Left ventricle myocardium superior (tissue), 1 donor: ENCODE results near the gene CCL23. TPM values are rescaled to one million over a fixed set of nuclear protein-coding genes. Genes with fewer than 3 reads are reported as not detected.

ENCODE experiments used
- ATAC-seq: fragments of 200-7000 bp; cut with Tn5 transposase; one replicate; pipeline ENCODE4 v1.9.1; 2020; ENCODE audit warnings: mild to moderate bottlenecking, moderate library complexity
- DNase-seq: peaks from one replicate; pipeline ENCODE4 v3.0.0-alpha.2; 2020
- intact Hi-C: fragments of 100-400 bp; cut with micrococcal nuclease; formaldehyde crosslinking; loops from one replicate; pipeline ENCODE4 v1.11.0; 2022
- total RNA-seq: library from RNA; stranded (reverse); fragmentation: NEBNext Ultra II Directional; extraction: Animal tissue kit (Norgen Biotek cat#: 25700); gene quantifications from one replicate; pipeline ENCODE4 v1.2.1, GENCODE V29; 2021
- donor health status: DM: no; HTN: yes; CAD: no; lungs with severe emphysema.

Gene CCL23
- total RNA-seq, 1 donor from 2014 or later, result not detected

DNA sequence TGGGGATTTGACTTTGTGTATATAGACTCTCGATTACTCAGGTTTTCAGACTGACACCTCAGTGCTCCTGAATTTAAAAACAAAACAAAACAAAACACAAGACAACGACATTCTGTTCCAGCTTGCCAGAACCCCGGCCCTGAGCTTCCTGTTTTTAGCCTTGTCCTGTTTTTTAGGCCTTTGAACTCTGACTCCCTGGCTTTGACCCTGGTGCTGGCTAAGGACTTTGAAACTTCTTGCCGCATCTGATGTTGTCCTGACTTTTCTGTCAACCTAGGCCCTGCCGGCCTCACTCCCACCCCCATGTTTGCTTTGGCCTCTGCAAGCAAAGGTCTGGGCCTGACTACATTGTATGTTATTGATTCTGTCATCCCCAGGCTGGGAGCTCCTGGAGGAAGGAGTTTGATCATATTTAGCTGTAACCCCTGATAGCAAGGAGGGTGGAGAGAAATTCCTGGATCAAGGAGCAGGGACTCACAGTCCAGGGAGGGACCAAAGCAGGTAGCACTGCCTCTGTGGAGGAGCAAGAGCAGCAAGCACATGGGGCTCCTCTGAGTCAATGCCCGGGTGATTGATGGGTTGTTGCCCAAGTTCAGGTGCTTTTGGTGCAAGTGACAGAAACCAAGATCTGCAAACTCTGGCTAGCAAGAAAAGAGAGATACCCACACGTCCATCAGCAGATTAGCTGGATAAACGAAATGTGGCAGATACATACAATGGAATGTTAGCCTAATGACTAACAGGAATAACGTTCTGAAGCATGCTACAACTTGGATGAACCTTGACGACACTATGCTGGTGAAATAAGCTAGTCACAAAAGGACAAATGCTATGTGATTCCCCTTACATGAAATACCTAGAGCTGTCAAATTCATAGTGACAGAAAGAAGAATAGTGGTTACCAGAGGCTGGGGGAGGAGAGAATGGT, 44.2 kb downstream of the CCL23 start:
- intact Hi-C loops, result loop anchor here (10.0 kb wide), 2 partner anchors 101 to 501 kb away; no protein-coding TSS in a partner anchor
- peak; percentile 46 for ATAC-seq
- no peak for DNase-seq

DNA sequence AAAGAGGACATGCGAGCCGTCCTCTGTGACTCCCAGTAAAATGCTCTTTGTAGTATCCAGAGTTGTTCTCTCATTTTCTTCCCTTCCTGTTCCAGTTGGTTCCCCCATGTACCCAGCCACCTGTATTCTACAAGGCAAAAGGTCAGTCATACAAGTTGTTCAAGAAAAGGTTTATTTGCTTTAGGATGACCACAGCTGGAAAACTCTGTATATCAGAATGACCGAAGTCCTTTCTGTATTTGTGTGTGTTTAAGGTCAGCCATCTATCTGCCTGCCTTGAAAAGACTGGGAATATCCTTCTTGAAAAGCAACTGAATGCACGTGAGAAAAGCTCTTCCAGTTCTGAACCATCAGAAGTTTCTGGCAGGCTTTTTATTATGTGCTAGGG, 44.8 kb downstream of the CCL23 start:
- DNase-seq (no peak), ATAC-seq (no peak)
- intact Hi-C loops, result loop anchor here (10.0 kb wide), 2 partner anchors 102 to 502 kb away; no protein-coding TSS in a partner anchor

DNA sequence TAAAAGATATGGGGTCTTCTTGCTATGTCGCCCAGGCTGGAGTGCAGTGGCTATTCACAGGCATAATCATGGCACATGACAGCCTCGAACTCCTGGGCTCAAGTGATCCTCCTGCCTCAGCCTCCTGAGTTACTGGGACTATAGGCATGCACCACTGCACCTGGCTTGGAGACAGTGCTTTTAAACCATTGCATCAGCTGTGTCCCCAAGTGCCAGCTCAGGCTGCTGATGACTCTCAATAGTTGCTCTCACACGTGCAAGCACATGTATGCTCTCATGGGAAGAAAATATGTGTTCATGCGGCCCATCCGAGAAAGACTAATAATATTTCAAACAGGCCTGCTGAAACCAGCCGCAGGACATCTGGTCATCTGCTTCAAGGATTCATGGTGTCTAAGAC, 45.2 kb downstream of the CCL23 start:
- ATAC-seq (no peak), DNase-seq (no peak)
- intact Hi-C loops, result loop anchor here (10.0 kb wide), 2 partner anchors 102 to 502 kb away; no protein-coding TSS in a partner anchor

- intact Hi-C loops, result loop anchor here (10.0 kb wide), 2 partner anchors 103 to 503 kb away; no protein-coding TSS in a partner anchor
- DNase-seq (no peak), ATAC-seq (no peak)
These were observed 45.7 kb downstream of the CCL23 start for GRCh38 chr17:35972066-35972465.

DNA sequence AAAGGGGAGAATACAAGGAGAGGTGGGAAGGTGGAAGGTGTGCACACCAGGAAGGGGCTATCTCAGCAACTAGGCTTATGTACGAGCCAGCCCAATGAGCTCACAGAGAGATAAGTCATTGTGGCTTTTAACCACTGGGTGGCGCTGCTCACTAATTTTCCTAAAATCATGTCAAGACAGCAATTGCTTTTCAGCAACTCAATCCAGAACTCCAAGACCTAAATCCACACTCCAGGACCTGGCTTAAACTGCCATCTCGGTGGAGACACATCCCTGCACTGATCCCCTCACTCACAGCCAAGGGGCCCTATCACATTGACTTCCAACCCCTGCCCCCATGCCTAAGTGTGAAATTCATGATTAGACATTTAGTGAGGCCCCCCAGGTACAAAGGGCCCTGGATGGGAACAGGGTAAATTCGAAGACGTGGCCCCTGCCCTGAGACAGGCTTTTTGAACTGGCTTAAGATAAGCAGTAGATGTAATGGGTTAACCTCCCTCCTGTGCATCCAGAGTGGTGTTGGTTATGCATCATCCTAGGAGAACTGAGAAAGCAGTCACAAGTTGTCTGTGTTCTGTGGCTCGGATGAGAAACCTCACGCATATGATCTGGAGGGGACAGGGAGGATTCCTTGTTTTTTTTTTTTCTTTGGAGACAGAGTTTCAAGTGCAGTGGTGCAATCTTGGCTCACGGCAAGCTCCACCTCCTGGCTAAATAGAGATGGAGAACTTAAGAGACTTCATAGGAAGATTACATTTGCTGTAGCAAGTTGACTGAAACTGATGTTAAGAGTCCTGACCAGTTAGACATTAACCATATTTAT, 48.0 kb downstream of the CCL23 start:
- DNase-seq, result peak; percentile 69
- ATAC-seq, result peak; percentile 79
- intact Hi-C loops, result loop anchor here (10.0 kb wide), 3 partner anchors 105 to 505 kb away; no protein-coding TSS in a partner anchor

- DNase-seq (no peak), ATAC-seq (no peak)
- intact Hi-C loops, result loop anchor here (10.0 kb wide), 1 partner anchor 176 kb away; no protein-coding TSS in a partner anchor
These were observed 49.2 kb downstream of the CCL23 start for GRCh38 chr17:35968520-35969054.

DNA sequence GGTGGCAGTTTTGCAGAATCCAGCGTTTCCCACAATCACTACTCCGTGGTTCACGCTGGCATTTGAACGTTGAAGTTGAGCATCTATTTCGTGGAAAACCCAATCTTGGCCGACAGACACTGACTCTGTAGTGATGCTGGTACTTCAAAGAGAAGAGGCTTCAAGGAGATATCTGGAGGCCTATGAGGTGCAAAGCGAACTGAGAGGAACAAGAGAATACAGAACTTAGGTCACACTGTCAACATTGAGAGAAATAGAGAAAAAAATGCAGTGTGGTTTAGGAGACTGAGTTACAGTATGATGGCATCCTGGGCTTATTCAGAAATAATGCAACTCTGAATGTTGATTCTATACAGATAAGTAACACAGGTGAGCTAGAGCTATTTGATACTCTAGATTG, 52.5 kb downstream of the CCL23 start:
- intact Hi-C loops, result loop anchor here (10.0 kb wide), 1 partner anchor 180 kb away; no protein-coding TSS in a partner anchor
- DNase-seq (no peak), ATAC-seq (no peak)

GRCh38 chr17:35963663-35964062, 54.1 kb downstream of the CCL23 start:
- DNase-seq (no peak), ATAC-seq (no peak)
- intact Hi-C loops, result loop anchor here (10.0 kb wide), 1 partner anchor 181 kb away; no protein-coding TSS in a partner anchor

Other genes with a start within 250 kb of the CCL23 start
- gene MMP28, start 222.3 kb downstream of the CCL23 start, total RNA-seq, result 1.5 TPM
- gene TAF15, start 208.5 kb downstream of the CCL23 start, total RNA-seq, result 110 TPM
- gene HEATR9, start 149.1 kb downstream of the CCL23 start, total RNA-seq, result not detected
- gene CCL5, start 137.6 kb downstream of the CCL23 start, total RNA-seq, result 4.2 TPM
- not detected for gene RDM1, start 87.2 kb downstream of the CCL23 start, total RNA-seq
- not detected for gene LYZL6, start 74.3 kb downstream of the CCL23 start, total RNA-seq
- gene CCL16, start 36.5 kb downstream of the CCL23 start, total RNA-seq, result not detected
- gene CCL14, start 31.2 kb downstream of the CCL23 start, total RNA-seq, result 8.1 TPM
- not detected for gene CCL15, start 16.4 kb downstream of the CCL23 start, total RNA-seq
- gene CCL18, start 46.3 kb upstream of the CCL23 start, total RNA-seq, result 1.4 TPM
- gene CCL3, start 72.2 kb upstream of the CCL23 start, total RNA-seq, result not detected
- gene CCL4, start 85.9 kb upstream of the CCL23 start, total RNA-seq, result 0.74 TPM
- 2.8 TPM for gene TBC1D3B, start 158.7 kb upstream of the CCL23 start, total RNA-seq
- not detected for gene CCL3L1, start 178.8 kb upstream of the CCL23 start, total RNA-seq
- not detected for gene CCL4L2, start 193.1 kb upstream of the CCL23 start, total RNA-seq
- 0.20 TPM for gene TBC1D3I, start 246.6 kb upstream of the CCL23 start, total RNA-seq